HK-2 (cell line): Measurements from ENCODE around the gene MRTFB.
"Not testable (repeated sequence)": the region's sequence is repeated elsewhere in the genome, so short reads cannot be mapped to it uniquely, and the experiment has no call there.

Experiments used
- DNase-seq: peaks from one replicate; pipeline ENCODE4 v3.0.0-alpha.2; 2018; ENCODE audit not compliant: unreplicated experiment

Gene MRTFB

DNA sequence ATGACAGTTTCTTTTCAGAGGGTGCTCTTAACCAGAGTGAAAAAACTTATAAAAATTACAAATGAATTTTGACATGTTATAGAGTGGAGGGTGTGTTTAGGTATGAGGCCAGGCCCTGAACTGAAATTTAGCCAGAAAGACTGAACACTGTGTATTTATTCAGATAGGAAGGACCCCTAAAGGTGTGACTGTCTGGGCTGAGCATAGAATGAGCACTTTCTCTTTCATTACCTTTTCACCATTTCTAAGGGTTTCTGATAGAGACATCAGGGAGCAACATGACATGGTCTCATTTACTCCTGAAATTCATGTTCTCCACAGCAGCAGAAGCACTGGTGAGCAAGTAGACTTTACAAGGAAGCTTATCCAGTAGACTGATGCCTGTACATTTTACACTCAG, 32.9 kb downstream of the MRTFB start:
- DNase-seq = no peak

DNA sequence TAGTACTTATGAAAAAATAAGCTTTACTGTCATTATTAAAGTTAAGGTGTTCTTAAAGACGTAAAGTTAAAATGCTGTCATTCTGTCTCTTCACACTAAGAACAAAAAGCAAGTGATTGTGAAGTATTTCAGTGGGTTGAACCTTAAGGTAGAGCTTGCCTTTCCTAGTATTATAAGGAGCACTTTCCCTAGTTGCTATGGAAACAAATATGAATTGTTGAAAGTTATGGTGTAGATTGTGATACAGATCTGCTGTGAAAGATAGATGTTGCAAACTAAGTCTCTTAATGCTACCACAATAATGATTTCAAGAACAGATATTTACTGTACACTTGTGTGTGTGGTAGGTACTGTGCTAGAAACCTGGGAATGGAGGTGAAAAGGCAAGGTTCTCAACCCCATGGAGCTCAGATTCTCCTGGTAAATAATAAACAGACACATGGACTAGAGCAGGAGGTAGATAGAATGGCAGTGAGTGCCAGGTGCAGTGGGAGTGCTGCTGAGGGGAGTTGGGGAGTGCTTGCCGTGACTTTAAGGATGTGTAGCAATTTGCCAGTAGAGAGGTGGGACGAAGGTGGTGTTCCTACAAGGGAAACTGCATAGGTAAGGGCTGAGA, 34.7 kb downstream of the MRTFB start:
- no peak for DNase-seq

DNA sequence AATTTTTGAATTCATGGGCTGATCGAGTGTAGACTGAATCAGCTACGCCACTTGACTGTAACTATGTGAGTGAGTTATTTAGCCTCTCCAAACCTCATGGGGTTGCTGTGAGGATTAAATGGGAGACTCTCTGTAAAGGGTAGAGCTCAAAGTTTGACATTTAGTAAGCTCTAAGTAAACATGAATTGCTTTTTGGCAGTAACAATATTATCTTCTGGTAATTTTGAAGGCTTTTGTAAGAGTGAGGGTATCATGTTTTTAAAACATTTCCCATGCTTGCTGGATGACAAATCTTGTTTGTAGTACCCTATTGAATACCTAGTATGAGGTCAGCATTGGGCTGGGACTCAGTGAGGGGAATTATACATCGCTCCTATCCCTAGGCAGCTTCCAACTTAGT, 35.3 kb downstream of the MRTFB start:
- DNase-seq = no peak

DNA sequence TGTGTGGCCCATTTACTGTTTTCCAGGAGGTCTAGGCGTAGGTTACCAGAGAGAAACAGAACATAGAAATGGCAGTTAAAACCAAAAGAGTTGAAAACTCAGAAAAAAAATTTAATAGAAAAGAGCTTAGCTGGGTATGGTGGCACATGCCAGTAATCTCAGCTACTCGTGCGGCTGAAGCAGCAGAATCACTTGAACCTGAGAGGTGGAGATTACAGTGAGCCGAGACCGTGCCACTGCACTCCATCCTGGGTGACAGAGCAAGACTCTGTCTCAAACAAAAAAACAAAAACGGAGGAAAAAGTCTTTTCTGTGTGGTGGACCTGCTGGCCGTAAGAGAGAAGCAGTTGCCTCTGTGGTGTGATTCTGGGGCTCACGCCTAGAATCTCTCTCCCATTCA, 35.8 kb downstream of the MRTFB start:
- DNase-seq = no peak

DNA sequence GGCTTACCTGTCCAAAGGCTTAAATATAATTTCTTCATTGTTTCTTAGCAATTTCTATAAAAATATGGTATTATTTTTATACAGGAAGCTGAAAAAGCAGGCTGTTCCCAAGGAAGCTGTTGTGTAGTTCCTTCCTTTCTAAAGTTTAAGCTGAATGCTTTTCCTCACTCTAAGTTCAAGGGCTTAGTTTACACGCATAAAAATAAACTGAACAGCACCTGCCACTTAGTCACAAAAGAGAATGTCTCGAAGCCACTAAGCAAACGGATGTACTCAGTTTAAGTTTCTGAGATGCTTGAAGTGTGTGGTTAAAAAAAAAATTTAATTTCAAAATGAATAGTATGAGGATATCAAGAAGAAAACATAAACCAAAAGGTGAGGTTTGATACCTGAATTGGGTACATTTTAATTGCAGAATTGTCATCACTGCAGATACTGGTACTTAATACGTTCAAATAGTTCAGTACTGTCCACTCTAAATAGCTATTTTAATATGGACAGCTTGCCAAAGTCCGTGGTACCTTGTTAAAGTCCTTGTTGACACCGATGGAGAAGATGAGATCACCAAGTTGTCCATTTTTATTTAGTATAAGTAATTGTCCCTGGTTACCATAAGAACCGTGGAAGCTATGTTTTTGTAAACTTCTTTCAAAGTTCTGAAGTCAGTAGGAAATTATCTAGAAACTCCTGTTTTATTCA, 38.1 kb downstream of the MRTFB start:
- no peak for DNase-seq

DNA sequence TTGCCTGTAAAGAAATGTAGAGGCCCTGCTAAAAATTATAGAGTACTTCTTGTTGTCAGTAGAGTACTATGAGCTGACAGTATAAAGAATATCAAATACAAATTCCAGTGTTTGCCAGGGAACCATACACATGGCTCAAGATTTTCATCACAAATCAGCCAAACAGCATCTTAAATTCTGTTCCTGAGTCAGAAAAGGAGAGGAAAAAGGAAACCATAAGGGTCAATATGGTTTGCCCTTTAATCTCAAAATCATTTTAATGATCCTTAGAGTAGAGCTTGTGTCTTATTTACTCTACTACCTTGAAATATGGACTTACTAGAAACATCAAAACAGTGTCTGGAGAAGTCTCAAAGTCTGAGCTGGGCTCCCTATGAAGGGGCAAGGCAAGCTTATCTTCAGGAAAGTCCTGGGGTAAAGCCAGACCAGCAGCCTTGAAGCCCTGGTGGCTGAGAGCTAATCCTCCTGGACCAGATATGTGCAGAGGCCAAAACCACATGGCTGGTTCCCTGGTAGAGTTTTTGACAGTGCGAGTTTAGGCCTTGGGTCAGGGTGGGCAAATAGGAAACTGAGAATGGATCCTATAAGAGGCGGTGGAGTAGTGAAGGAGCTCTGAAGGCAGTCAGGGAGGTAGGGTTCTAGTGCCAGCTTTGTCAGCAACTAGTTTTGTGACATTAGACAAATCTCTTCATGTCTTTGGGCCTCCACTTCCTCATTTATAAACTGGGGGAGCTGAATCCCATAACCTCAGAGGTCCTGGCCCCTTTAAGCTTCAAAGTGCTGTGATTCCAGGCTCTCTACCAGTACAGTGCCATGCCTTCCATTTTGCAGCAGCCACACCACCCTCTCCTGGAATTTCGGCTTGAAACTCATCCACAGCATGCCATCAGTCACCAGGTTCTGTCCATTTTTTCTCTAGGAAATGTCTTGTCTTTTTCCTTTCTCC, 38.9 kb downstream of the MRTFB start:
- no peak for DNase-seq

DNA sequence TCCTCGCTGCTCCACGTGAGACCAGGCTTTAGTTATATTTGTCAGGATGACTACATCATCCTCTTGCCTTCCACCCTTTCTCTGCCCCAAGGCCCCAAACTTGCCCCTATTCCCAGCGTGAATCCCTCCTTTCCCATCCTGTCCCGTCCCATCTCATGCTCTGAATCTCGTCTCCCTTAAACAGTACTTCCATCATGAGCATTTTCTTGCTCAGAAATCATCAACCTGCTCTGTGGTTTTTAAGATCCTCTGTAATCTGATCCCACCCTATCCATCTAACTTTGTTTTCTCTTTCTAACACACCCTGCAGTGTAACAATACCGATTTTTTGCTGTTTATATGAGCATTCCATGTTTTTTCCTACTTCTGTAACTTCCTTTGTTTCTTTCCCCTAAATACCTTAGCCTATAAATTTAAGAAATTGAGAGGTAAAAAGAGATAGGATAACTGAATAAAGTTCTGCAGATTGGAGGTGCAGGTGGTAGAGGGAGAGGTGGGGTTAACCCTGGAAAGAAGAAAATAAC, 39.7 kb downstream of the MRTFB start:
- DNase-seq = no peak

DNA sequence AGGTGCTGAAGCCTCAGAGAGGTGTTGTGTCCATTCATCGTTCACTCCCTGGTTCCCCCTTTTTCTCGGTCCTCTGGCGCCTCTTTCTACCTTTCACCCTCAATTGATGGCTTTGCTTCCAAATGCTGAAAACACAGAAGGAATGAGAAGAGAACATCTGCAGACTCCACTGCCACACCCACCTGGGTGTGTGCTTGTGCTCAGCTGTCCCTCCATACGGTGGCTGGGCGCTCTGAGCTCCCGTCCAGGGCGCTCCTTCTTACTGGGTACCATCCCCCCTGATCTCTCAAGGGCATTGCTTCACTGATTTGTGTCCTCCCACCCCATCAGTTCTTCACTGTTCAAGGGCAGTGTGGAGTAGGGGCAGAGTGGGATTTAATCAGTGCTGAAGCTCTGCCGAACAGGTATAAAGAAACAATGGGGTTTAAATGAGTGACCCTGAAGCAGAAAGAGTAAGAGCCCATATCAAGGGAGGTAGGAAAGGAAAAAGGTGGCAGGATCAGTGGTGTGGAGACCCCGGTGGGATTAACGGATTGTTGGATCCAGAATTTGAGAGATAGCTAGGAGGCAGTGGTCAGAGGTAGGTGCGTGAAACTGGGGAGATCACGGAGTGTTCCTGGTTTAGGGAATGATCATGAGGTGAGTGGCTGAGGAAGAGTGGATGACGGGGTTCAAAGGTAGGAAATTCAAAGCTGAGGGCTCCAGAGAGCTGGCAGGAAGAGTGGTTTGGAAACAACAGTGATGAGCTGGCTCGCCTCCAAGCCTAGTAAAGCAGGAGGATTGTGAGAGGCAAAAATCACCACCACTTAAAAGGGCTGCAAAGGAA, 40.8 kb downstream of the MRTFB start:
- DNase-seq = no peak

DNA sequence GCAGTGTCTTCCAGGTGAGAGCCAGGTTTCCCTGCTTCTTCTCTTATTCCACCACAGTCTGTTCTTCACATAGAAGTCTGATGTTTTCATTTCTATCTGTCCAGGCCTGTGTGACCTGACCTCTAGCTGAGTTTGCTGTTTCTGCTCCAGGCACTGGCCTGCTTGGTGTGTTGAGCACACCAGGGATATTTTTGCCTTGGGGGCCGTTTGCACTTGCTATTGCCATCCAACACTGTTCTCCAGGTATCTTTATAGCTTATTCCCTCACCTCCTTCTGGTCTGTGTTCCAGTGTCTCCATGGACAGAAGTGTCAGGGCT, 41.4 kb downstream of the MRTFB start:
- no peak for DNase-seq

DNA sequence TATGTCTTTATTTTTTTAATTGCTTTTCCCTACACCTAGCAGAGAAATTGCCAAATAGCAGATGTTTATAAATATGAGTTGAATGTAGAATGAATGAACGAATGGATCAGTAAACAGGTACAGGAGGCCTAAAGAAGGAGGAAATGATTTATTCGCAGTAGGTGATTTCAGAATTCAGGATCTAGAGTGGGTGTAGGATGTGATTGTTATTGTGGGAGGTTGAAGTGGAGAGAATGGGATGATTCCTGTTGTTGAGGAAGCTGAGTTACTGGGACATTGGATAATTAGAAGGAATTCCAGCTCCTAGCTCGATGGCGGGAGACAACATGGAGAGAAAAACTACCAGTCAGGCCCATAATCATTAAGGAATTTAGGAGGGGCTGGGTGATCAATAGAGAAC, 42.2 kb downstream of the MRTFB start:
- no peak for DNase-seq

DNA sequence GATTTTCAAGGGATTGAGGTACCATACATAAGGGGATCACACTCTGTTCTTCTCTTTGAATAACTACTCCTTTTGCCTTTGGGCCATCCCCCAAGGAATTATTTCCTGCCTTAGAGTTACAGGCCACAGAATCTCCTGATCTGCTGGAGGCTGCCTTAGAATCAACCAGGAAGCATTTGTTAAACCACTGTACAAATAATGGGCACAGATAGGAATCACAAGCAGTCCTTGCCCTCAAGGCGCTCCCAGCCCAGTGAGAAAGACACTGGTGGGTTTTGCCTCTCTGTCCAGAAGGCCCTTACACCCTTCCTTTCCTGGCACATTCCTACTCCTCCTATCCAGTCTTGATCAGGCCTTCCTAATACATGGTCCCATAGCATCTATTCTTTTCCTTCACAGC, 45.9 kb downstream of the MRTFB start:
- no peak for DNase-seq

DNA sequence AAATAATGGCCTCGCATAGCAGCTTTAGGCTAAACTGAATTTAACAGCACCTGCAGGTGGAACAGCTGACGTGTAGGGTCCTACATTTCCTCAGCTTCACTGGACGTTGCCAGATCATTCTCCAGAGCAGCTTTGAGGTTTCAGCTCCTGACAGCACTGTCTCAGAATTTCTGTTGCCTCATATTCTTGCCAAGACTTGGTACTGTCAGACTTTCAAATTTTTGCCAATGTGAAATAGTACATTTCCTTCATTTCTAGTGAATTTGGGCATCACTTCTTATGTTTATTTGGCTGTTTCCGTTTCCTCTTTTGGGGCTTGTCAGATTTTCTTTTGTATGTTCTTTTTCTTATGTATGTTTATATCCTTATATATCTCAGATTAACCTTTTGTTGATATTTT, 48.7 kb downstream of the MRTFB start:
- no peak for DNase-seq

DNA sequence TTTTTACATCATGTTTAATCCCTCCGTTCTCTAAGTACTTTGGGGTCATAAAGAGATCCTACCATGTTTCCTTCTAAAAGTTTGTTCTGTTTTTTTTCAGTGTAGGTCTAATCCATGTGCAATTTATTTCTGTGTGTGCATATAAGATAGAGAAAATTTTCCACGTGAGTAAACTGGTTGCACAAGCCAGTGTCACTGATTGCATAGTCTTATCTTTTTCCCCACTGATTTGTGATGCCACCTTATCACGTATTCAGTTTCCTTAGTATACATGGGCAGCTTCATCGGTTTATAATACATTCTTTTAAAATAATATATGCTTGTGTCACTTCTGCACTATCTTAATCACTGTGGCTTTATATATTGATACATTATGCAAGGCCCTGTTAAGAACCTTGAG, 49.2 kb downstream of the MRTFB start:
- no peak for DNase-seq

DNA sequence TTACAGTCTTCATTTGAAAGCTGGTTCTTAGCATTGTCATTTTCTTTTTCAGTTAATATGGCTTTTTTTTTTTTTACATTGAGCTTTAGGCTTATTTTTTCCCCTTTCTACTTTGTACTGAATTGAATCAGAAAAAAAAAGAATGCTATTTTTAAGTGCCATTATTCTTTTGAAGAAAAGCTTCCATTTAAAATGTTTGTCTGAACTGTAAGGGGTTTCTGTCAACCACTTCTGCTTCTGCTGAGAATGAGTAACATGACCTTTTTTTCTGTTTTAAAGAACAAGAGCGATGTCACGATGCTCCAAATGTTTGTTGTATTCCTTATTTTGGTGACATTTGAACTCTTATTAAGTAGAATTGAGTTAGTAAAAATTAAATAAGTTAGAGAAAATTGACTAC, 50.0 kb downstream of the MRTFB start:
- no peak for DNase-seq

DNA sequence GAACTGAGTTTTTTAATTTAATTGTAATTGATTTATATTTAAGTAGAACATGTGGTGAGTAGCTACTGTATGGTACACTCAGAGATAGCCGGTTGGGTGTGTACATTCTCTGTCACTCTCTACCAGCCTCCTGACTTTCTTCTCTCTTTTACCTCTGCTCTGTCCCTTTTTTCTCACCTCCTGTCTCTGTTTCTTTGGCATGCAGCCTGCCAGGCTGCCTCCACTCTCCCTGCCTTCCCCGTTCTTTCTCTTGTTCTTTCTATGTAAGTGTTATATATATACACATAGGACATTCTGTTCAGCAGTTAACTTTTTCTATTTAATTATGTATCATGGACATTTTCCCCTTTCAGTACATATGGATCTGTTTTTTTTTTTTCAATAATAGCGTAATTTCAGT, 50.8 kb downstream of the MRTFB start:
- no peak for DNase-seq

DNA sequence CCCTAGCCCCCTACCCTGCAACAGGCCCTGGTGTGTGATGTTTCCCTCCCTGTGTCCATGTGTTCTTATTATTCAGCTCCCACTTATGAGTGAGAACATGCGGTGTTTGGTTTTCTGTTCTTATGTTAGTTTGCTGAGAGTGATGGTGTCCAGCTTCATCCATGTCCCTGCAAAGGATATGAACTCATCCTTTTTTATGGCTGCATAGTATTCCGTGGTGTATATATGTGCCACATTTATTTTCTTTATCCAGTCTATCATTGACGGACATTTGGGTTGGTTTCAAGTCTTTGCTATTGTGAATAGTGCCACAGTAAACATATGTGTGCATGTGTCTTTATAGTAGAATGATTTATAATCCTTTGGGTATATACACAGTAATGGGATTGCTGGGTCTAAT, 51.3 kb downstream of the MRTFB start:
- DNase-seq = not testable (repeated sequence)

DNA sequence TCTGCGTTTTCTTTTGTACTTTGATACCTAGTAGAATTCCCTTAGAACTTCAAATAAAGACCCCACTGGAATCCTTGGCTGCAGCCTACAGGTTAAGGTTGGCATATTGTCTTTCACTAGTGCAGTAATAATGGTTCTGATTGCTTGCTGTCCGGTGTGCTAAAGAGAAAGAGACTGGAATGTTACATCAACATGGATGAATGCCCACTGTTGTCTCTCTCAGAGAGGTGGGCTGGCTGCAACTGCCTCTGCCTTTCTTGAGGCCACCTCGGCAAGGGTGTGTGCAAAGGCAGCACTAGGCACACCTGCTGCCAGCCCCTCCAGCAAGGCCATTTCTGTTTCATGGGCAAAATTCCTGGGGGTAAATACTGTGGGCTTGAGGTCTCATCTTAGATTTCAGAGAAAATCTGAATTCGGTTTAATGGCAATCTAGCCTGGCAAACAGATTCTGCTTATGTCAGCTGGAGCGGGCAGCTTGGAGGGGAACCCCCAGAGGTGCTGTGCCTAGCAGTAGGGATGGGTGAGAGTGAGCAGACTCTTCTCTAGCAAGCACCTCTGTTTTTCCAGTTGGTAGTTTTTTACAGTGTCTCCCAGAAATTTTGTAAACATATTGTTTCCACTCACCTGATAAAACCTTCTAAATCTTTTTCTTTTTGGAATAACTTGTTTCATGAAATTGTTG, 54.0 kb downstream of the MRTFB start:
- no peak for DNase-seq

DNA sequence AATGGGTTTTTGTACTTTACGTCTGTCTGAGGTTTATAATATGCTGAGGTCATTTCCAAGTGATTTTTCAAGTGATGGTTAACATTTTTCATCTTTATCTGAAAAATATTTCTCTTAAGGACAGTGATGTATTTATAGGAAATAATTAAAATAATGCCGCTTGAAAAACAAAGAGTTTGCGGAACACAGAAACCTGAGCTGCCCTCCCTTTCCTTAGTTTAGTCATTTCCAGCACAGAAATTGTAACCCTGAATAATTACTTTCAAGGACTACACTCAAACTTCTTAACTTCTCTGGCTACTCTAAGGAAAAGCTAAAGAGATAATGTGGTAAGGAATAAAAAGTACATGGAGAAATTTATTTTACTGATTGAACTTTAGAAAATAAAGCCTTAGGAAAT, 54.6 kb downstream of the MRTFB start:
- DNase-seq = no peak

DNA sequence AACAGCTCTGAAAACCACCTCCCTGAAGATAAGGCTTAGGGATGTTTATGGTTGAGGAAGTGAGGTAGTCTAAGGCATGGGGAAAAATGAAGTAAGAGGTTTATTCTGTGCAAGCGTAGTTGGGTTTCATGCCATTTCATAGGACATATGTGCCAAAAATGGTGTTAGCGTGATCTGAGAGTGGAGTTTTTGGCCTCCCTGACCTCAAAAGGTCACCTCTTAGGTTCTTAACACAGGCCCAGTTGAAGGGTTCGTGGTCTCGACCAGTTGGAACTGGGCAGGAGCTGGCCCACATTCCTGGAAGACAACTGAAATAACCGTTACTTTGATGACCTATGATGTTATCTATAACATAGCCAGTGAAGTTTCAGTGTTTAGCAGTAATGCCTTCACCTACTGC, 57.0 kb downstream of the MRTFB start:
- no peak for DNase-seq

DNA sequence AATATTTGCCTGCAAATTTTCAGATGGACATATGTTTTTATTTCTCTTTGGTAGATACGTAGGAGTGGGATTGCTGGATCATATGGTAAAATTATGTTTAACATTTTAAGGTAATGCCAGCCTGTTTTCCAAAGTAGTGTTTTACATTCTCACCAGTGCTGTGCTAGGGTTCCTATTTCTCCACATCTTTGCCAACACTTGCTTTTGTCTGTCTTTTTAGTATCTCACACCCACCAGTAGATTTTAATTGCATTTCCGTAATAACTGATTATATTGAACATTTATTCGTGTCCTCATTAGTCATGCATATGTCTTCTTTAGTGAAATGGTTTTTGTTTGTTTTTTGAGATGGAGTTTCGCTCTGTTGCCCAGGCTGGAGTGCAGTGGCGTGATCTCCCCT, 58.4 kb downstream of the MRTFB start:
- no peak for DNase-seq
